ENCODE measurements around the gene AOAH. TPM values are rescaled to one million over a fixed set of nuclear protein-coding genes. Genes with fewer than 3 reads are reported as not detected.

Gene AOAH
- total and polyA plus RNA-seq, 2 of the 4 experiments (the other 2 are of a cell fraction): not detected

- Histone ChIP-seq H3K36me3 (ENCODE audit: control insufficient read depth, insufficient read depth, low read length) (no peaks in the 10 kb centered on the region), H2BK20ac (ENCODE audit: low read depth, low read length) (no peak overlapping the region), H2BK15ac (ENCODE audit: low read depth, low read length) (no peak overlapping the region), H3K9me3 (ENCODE audit: control insufficient read depth, insufficient read depth, low read length) (no peaks in the 10 kb centered on the region), H3K56ac (ENCODE audit: extremely low read depth, insufficient read depth, low read length) (no peak overlapping the region), H2AK9ac (replicated peaks; ENCODE audit: low read depth, low read length, poor library complexity) (no peak overlapping the region), H3K14ac (replicated peaks; ENCODE audit: low read depth, low read length) (no peak overlapping the region), H4K20me1 (ENCODE audit: insufficient read depth, low read length) (no peaks in the 10 kb centered on the region), H3K9me1 (ENCODE audit: insufficient read depth, low read length) (no peaks in the 10 kb centered on the region), H3K27me3 (ENCODE audit: control insufficient read depth, insufficient read depth, low read length) (no peaks in the 10 kb centered on the region), H3K9ac (ENCODE audit: low read depth, low read length) (no peak overlapping the region), H3K4me2 (ENCODE audit: low read depth, low read length) (no peak overlapping the region), H3K4me1 (ENCODE audit: control insufficient read depth, insufficient read depth, low read length) (no peaks in the 10 kb centered on the region), H3K4ac (ENCODE audit: low read depth, low read length) (no peak overlapping the region), H3K27ac (ENCODE audit: insufficient read depth, low read length) (no peak overlapping the region), H3K23ac (ENCODE audit: low read depth, low read length) (no peak overlapping the region), H2BK5ac (ENCODE audit: low read depth, low read length, poor library complexity, severe bottlenecking) (no peak overlapping the region), H2AK5ac (ENCODE audit: low read depth, low read length) (no peak overlapping the region), H2BK120ac (ENCODE audit: low read depth, low read length) (no peak overlapping the region), H4K5ac (ENCODE audit: low read depth, low read length) (no peak overlapping the region), H3K4me3 (ENCODE audit: insufficient read depth, low read depth, low read length) (no peak overlapping the region), H4K91ac (ENCODE audit: insufficient read depth, low read depth, low read length) (no peak overlapping the region), H4K8ac (ENCODE audit: low read depth in 2 of 2, low read length in 2 of 2) (no peak overlapping the region), H3K79me1 (ENCODE audit: low read depth in 1 of 2, low read length in 2 of 2) (no peaks in the 10 kb centered on the region), H2AFZ (replicated peaks; ENCODE audit: low read length, poor library complexity) (no peak overlapping the region), H3K18ac (ENCODE audit: low read depth, low read length) (no peak overlapping the region)
- ChIA-PET CTCF (interaction anchor here (0.7 kb wide), 1 partner anchor 16 kb away, joined by 5 read pairs; no protein-coding TSS in a partner anchor), POLR2A (ENCODE audit: unreplicated experiment) (no interaction called here)
- dilution Hi-C loops (cut with HindIII; ENCODE audit: low sequenced_read_pairs, unreplicated experiment) (no loop called here), in situ Hi-C loops (cut with MboI; ENCODE audit: low sequenced_read_pairs) (no loop called here), intact Hi-C loops (cut with micrococcal nuclease) (no loop called here)
- DNase-seq (no peak), ATAC-seq (ENCODE audit: low read depth) (no peak)
- TF ChIP-seq NFE2L2 (IDR thresholded peaks at IDR 0.05; ENCODE audit: low read depth, low read length) (no peak), RFX5 (IDR thresholded peaks at IDR 0.05; ENCODE audit: low read depth, low read length) (no peak), RCOR1 (IDR thresholded peaks at IDR 0.05; ENCODE audit: insufficient replicate concordance, low read length) (no peak), CTCF (conservative IDR thresholded peaks at IDR 0.05; ENCODE audit: low read depth, low read length) (no peak), POLR2A (IDR thresholded peaks at IDR 0.05; ENCODE audit: low read depth, low read length) (no peak), ELK1 (IDR thresholded peaks at IDR 0.05; ENCODE audit: borderline replicate concordance, low read depth, low read length) (no peak), FOS (IDR thresholded peaks at IDR 0.05; ENCODE audit: low read depth, low read length) (no peak), RAD21 (IDR thresholded peaks at IDR 0.05; ENCODE audit: low read length) (no peak), MXI1 (IDR thresholded peaks at IDR 0.05; ENCODE audit: borderline replicate concordance, low read depth, low read length) (no peak), USF2 (IDR thresholded peaks at IDR 0.05; ENCODE audit: low read depth, low read length) (no peak), SMC3 (IDR thresholded peaks at IDR 0.05; ENCODE audit: low read depth, low read length) (no peak), CHD1 (IDR thresholded peaks at IDR 0.05; ENCODE audit: low read depth, low read length) (no peak), MAZ (IDR thresholded peaks at IDR 0.05; ENCODE audit: borderline replicate concordance, low read depth, low read length) (no peak), CEBPB (IDR thresholded peaks at IDR 0.05; ENCODE audit: low read depth, low read length) (no peak), BHLHE40 (IDR thresholded peaks at IDR 0.05; ENCODE audit: low read depth, low read length) (no peak), MAFK (IDR thresholded peaks at IDR 0.05; ENCODE audit: low read depth, low read length) (no peak)
- WGBS, 2 experiments (ENCODE audit: extremely low coverage in 2 of 2, insufficient read length in 1 of 2): no CpG with 5 or more reads among the region's 2 CpGs
- BruUV-seq (replicated peaks): no TSS peak
Measured at GRCh38 chr7:36752026-36752711, 27.9 kb upstream of the AOAH start.

All from IMR-90 (cell line).